Adrenal gland (tissue), 12 donors: Measurements from ENCODE around the gene IFITM1. TPM values are rescaled to one million over a fixed set of nuclear protein-coding genes. Genes with fewer than 3 reads are reported as not detected.

ENCODE experiments used
- DNase-seq, 7 donors: peaks; one replicate each; pipeline ENCODE4 v3.0.0-alpha.2; 2019 to 2020
- H3K27ac ChIP-seq, 5 donors: fragments of 200-600 bp; sonication (generic) in 4 of 5; 1 replicate in 3 of 5; 2 replicates in 2 of 5; pipeline versions ENCODE4 v1.5.1 to v1.8.0; 2016 to 2020; ENCODE audit warnings: mild to moderate bottlenecking in 1 of 5
- H3K27me3 ChIP-seq: fragments of 200-600 bp; 2 replicates; pipeline ENCODE4 v1.8.0; 2021
- H3K36me3 ChIP-seq, 2 donors: fragments of 200-600 bp; replicated peaks in 1 of 2; 1 replicate in 1 of 2; 2 replicates in 1 of 2; pipeline versions ENCODE4 v1.5.1 to v1.8.0; 2018 to 2022
- H3K4me1 ChIP-seq, 2 donors: fragments of 200-600 bp; replicated peaks in 1 of 2; 1 replicate in 1 of 2; 2 replicates in 1 of 2; pipeline versions ENCODE4 v1.5.1 to v1.8.0; 2018 to 2021
- H3K4me3 ChIP-seq, 4 donors: fragments of 200-600 bp; sonication (generic) in 3 of 4; one replicate each; pipeline ENCODE4 v1.5.1; 2016 to 2018
- H3K9me3 ChIP-seq, 3 donors: fragments of 200-600 bp; sonication (generic) in 1 of 3; replicated peaks in 1 of 3; 1 replicate in 2 of 3; 2 replicates in 1 of 3; pipeline versions ENCODE4 v1.5.1 to v1.8.0; 2016 to 2021
- CTCF ChIP-seq, 6 experiments: fragments of 450-650 bp in 4 of 6; fragments of 200-600 bp in 2 of 6; sonication (generic) in 1 of 6; IDR thresholded peaks; 1 replicate in 5 of 6; 2 replicates in 1 of 6; pipeline versions ENCODE4 v1.5.1 to v1.8.0; 2016 to 2021; ENCODE audit warnings: antibody characterized with exemption in 6 of 6, mild to moderate bottlenecking in 2 of 6, moderate library complexity in 1 of 6
- POLR2A ChIP-seq, 2 donors: fragments of 450-650 bp; IDR thresholded peaks; one replicate each; pipeline ENCODE4 v1.6.1; 2017; ENCODE audit warnings: antibody characterized with exemption in 2 of 2, mild to moderate bottlenecking in 2 of 2, moderate library complexity in 1 of 2
- WGBS, 4 donors: extraction: QIAGEN DNeasy Blood & Tissue Kit in 2 of 4; methylation state at CpG; one replicate each; pipeline versions ENCODE4 v1.1.5 to v1.1.7; 2013 to 2017; 5-methylcytosine and 5-hydroxymethylcytosine counted together
- intact Hi-C, 2 donors: fragments of 100-400 bp; cut with DNase I; formaldehyde crosslinking; loops; one replicate each; pipeline versions ENCODE4 v1.14.1 to v1.15.0; 2022 to 2023
- polyA plus RNA-seq, 3 donors: library from polyadenylated mRNA; stranded (reverse); fragments of 200-250 nt in 2 of 3; fragments of 350-450 nt in 1 of 3; fragmentation: Illumina TruSeq in 1 of 3; extraction: RNeasy Lipid Tissue Mini Kit (QIAGEN cat#74804) in 1 of 3; gene quantifications; one replicate each; pipeline ENCODE4 v1.2.3, GENCODE V29; 2013 to 2014
- small RNA-seq, 2 donors: library from RNA; depleted of rRNA; stranded (forward); fragments of <200 nt; gene quantifications; one replicate each; pipeline ENCODE3, GENCODE V24; 2016
- total RNA-seq, 9 donors: library from RNA; depleted of rRNA in 4 of 9; stranded (reverse); fragments of >200 nt in 4 of 9; fragments of 120-200 nt in 1 of 9; fragmentation: NEBNext Ultra II Directional in 1 of 9; extraction: Animal tissue kit (Norgen Biotek cat#: 25700) in 1 of 9; gene quantifications; one replicate each; pipeline versions ENCODE4 v1.1.0 to v1.2.4, GENCODE V29; 2013 to 2023
- donor health status: healthy with polysubstance abuse.
- donor health status: Bipolar disorder and iron deficiency.
- donor health status: DM: yes; HTN: yes; CAD: no.
- donor health status: DM: no; HTN: no; CAD: no.
- donor health status: DM: no; HTN: no; CAD: no.
- donor health status: DM: yes; HTN: yes; CAD: no.

The IFITM1 gene
- total and polyA plus RNA-seq, 12 donors, result 12.1 to 360 (median 85.3) TPM

DNA sequence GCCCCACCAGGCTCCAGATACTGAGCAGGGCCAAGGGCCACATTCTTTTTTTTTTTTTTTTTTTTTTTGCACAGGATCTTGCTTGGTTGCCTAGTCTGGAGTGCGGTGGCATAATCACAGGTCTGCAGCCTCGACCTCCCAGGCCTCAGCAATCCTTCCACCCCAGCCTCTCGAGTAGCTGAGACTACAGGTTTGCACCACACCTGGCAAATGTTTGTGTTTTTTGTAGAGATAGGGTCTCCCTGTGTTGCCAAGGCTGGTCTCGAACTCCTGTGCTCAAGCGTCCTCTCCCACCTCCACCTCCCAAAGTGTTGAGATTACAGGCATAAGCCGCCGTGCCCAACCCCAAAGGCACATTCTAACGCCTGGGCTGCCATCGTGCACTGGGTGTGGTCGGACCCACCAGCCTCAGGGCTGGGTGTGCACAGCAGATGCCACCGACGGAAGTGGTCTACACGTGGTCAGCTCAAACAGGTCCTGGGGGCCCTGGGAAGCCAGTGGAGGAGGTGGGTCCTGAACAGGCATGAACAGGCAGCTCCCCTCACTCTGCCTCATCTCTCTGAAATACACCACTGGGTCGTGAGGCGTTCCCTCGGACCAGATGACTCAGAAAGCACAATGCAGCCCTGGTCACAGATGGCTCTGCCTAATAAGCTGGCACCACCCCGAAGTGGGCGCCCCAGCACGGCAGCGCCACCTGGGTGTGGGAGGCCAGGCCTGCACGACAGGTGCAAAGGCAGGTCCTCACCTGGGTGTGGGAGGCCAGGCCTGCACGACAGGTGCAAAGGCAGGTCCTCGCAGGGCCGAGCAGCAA, 50.3 kb downstream of the IFITM1 start:
- Histone ChIP-seq H3K9me3 (no peaks in the 10 kb centered on the region), H3K36me3 (no peaks in the 10 kb centered on the region), H3K27ac (no peak overlapping the region), H3K4me3 (no peak overlapping the region), H3K27me3 (peaks cover 39% of the 10 kb centered on the region), H3K4me1 (no peaks in the 10 kb centered on the region)
- peak in 3 of 7 donors; percentile 16 to 36 (median 29) for DNase-seq
- peak in 2 of 6 experiments; percentile 12 to 33 for TF ChIP-seq CTCF (IDR thresholded peaks at IDR 0.05)
- no peak for TF ChIP-seq POLR2A (IDR thresholded peaks at IDR 0.05)
- 52 to 65% (median 59%) methylated on average over 10 to 24 of the region's 24 CpGs for WGBS, 4 donors
- intact Hi-C loops, result loop anchor here in 1 of 2 donors (5.0 kb wide), 2 partner anchors 67 to 167 kb away; partner anchors contain the start of gene IFITM5

Small RNA genes within 50 kb of the gene (small RNA-seq; reads per million reads assigned to genes)
- gene AC136475.6, result 0 reads per million in 2 donors

Other genes with a start within 250 kb of the IFITM1 start
- not detected for gene SCGB1C1, start 121.0 kb upstream of the IFITM1 start, total RNA-seq
- not detected for gene SCGB1C1, start 121.0 kb upstream of the IFITM1 start, polyA plus RNA-seq
- 10 to 100 TPM; 16.2 to 89.7 (median 50.8) TPM for gene BET1L, start 106.6 kb upstream of the IFITM1 start, total RNA-seq
- gene BET1L, start 106.6 kb upstream of the IFITM1 start, polyA plus RNA-seq, result 10 to 100 TPM; 23.6 to 76.3 (median 26.9) TPM
- 100 to 1,000 TPM in 1 of 9 donors, 10 to 100 TPM in 8; 66.7 to 105 (median 82.0) TPM for gene RIC8A, start 106.3 kb upstream of the IFITM1 start, total RNA-seq
- 10 to 100 TPM; 60.9 to 83.6 (median 64.5) TPM for gene RIC8A, start 106.3 kb upstream of the IFITM1 start, polyA plus RNA-seq
- 10 to 100 TPM; 13.8 to 28.2 (median 23.5) TPM for gene SIRT3, start 77.7 kb upstream of the IFITM1 start, total RNA-seq
- gene SIRT3, start 77.7 kb upstream of the IFITM1 start, polyA plus RNA-seq, result 10 to 100 TPM; 18.2 to 30.6 (median 29.4) TPM
- gene PSMD13, start 77.1 kb upstream of the IFITM1 start, total RNA-seq, result 100 to 1,000 TPM in 2 of 9 donors, 10 to 100 TPM in 7; 62.2 to 165 (median 86.4) TPM
- gene PSMD13, start 77.1 kb upstream of the IFITM1 start, polyA plus RNA-seq, result 100 to 1,000 TPM; 113 to 174 (median 146) TPM
- under 1 TPM in 6 of 9 donors, not detected in 3; 0.14 to 0.69 (median 0.24) TPM for gene NLRP6, start 35.6 kb upstream of the IFITM1 start, total RNA-seq
- under 1 TPM in 1 of 3 donors, not detected in 2; 0.16 TPM for gene NLRP6, start 35.6 kb upstream of the IFITM1 start, polyA plus RNA-seq
- 1 to 10 TPM; 1.2 to 9.8 (median 7.1) TPM for gene PGGHG, start 24.9 kb upstream of the IFITM1 start, total RNA-seq
- 10 to 100 TPM in 2 of 3 donors, under 1 TPM in 1; 0.55 to 77.2 (median 29.4) TPM for gene PGGHG, start 24.9 kb upstream of the IFITM1 start, polyA plus RNA-seq
- not detected for gene IFITM5, start 14.5 kb upstream of the IFITM1 start, total RNA-seq
- not detected for gene IFITM5, start 14.5 kb upstream of the IFITM1 start, polyA plus RNA-seq
- 100 to 1,000 TPM in 7 of 9 donors, 10 to 100 TPM in 2; 30.7 to 269 (median 155) TPM for gene IFITM2, start 6.2 kb upstream of the IFITM1 start, total RNA-seq
- 100 to 1,000 TPM; 290 to 835 (median 443) TPM for gene IFITM2, start 6.2 kb upstream of the IFITM1 start, polyA plus RNA-seq
- gene IFITM3, start 6.8 kb downstream of the IFITM1 start, total RNA-seq, result 100 to 1,000 TPM in 8 of 9 donors, 10 to 100 TPM in 1; 80.5 to 946 (median 291) TPM
- gene IFITM3, start 6.8 kb downstream of the IFITM1 start, polyA plus RNA-seq, result 1,000 to 10,000 TPM in 1 of 3 donors, 100 to 1,000 TPM in 2; 454 to 1,592 (median 502) TPM
- gene B4GALNT4, start 55.5 kb downstream of the IFITM1 start, total RNA-seq, result 1 to 10 TPM in 4 of 9 donors, under 1 TPM in 3, not detected in 2; 0.29 to 4.6 (median 1.1) TPM
- gene B4GALNT4, start 55.5 kb downstream of the IFITM1 start, polyA plus RNA-seq, result 10 to 100 TPM in 1 of 3 donors, 1 to 10 TPM in 1, under 1 TPM in 1; 0.15 to 30.3 (median 9.1) TPM
- under 1 TPM in 3 of 9 donors, not detected in 6; 0.45 to 0.65 (median 0.65) TPM for gene PKP3, start 80.2 kb downstream of the IFITM1 start, total RNA-seq
- gene PKP3, start 80.2 kb downstream of the IFITM1 start, polyA plus RNA-seq, result under 1 TPM in 1 of 3 donors, not detected in 2; 0.37 TPM
- gene SIGIRR, start 101.0 kb downstream of the IFITM1 start, total RNA-seq, result 10 to 100 TPM in 7 of 9 donors, 1 to 10 TPM in 2; 5.7 to 70.0 (median 21.1) TPM
- gene SIGIRR, start 101.0 kb downstream of the IFITM1 start, polyA plus RNA-seq, result 100 to 1,000 TPM in 1 of 3 donors, 10 to 100 TPM in 1, 1 to 10 TPM in 1; 2.7 to 111 (median 80.4) TPM
- gene ANO9, start 128.0 kb downstream of the IFITM1 start, total RNA-seq, result 1 to 10 TPM in 1 of 9 donors, under 1 TPM in 3, not detected in 5; 0.52 to 2.2 (median 0.79) TPM
- 1 to 10 TPM in 2 of 3 donors, under 1 TPM in 1; 0.07 to 2.9 (median 1.2) TPM for gene ANO9, start 128.0 kb downstream of the IFITM1 start, polyA plus RNA-seq
- gene PTDSS2, start 136.2 kb downstream of the IFITM1 start, total RNA-seq, result 10 to 100 TPM; 20.7 to 85.9 (median 41.4) TPM
- gene PTDSS2, start 136.2 kb downstream of the IFITM1 start, polyA plus RNA-seq, result 100 to 1,000 TPM in 1 of 3 donors, 10 to 100 TPM in 2; 11.0 to 109 (median 53.7) TPM
- gene RNH1, start 193.2 kb downstream of the IFITM1 start, total RNA-seq, result 100 to 1,000 TPM; 103 to 342 (median 252) TPM
- gene RNH1, start 193.2 kb downstream of the IFITM1 start, polyA plus RNA-seq, result 100 to 1,000 TPM in 2 of 3 donors, 10 to 100 TPM in 1; 36.3 to 125 (median 110) TPM
- 10 to 100 TPM; 10.8 to 45.0 (median 36.7) TPM for gene HRAS, start 221.5 kb downstream of the IFITM1 start, total RNA-seq
- gene HRAS, start 221.5 kb downstream of the IFITM1 start, polyA plus RNA-seq, result 100 to 1,000 TPM in 2 of 3 donors, 10 to 100 TPM in 1; 18.7 to 190 (median 164) TPM
- gene LRRC56, start 223.5 kb downstream of the IFITM1 start, total RNA-seq, result 1 to 10 TPM in 2 of 9 donors, under 1 TPM in 6, not detected in 1; 0.32 to 1.7 (median 0.82) TPM
- 1 to 10 TPM in 2 of 3 donors, not detected in 1; 1.7 to 4.3 TPM for gene LRRC56, start 223.5 kb downstream of the IFITM1 start, polyA plus RNA-seq
- gene LMNTD2, start 246.7 kb downstream of the IFITM1 start, total RNA-seq, result 1 to 10 TPM in 8 of 9 donors, under 1 TPM in 1; 0.35 to 9.1 (median 6.0) TPM
- gene LMNTD2, start 246.7 kb downstream of the IFITM1 start, polyA plus RNA-seq, result 10 to 100 TPM in 2 of 3 donors, under 1 TPM in 1; 0.20 to 21.0 (median 12.7) TPM
- gene RASSF7, start 246.9 kb downstream of the IFITM1 start, total RNA-seq, result 10 to 100 TPM in 4 of 9 donors, 1 to 10 TPM in 5; 2.9 to 18.2 (median 5.8) TPM
- gene RASSF7, start 246.9 kb downstream of the IFITM1 start, polyA plus RNA-seq, result 10 to 100 TPM in 1 of 3 donors, 1 to 10 TPM in 1, under 1 TPM in 1; 0.33 to 19.9 (median 9.8) TPM